ENCODE data around the gene FOXO4. TPM values are rescaled to one million over a fixed set of nuclear protein-coding genes. Genes with fewer than 3 reads are reported as not detected.
A peak's percentile ranks its signal among the peaks of the same experiment; 100 is the strongest.

The FOXO4 gene

DNA sequence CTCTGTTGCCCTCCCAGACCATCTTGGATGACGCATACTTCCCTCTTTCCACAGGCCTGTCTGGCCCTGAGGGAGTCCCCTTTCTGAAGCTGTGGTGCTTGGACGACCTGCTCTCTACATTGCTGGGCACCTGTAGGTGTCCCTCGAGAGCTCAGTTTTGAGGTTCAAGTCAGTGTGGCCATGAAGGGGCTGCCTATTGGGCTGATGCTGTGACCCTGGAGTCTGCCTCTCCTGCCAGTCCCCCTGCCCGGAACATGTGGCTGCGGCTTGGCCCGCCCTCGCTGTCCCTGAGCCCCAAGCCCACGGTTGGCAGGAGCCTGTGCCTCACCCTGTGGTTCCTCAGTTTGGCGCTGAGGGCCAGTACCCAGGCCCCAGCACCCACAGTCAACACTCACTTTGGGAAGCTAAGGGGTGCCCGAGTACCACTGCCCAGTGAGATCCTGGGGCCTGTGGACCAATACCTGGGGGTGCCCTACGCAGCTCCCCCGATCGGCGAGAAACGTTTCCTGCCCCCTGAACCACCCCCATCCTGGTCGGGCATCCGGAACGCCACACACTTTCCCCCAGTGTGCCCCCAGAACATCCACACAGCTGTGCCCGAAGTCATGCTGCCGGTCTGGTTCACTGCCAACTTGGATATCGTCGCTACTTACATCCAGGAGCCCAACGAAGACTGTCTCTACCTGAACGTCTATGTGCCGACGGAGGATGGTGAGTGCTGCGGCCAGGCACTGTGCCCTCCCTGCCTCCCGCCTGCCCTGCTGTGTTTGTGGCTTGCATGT is 52.0 kb downstream of the FOXO4 start:
- no peak overlapping the region for H4K5ac ChIP-seq (ENCODE audit: low read length)
- H3K4me3 ChIP-seq (ENCODE audit: low read length), result no peak overlapping the region
- DNase-seq, result peak; percentile 20
- H2AK5ac ChIP-seq (ENCODE audit: low read length), result no peak overlapping the region
- WGBS (ENCODE audit: extremely low coverage, insufficient coverage, low lambda C conversion rate), result no CpG with 5 or more reads among the region's 28 CpGs
- no peak overlapping the region for H3K4me2 ChIP-seq (ENCODE audit: low read length)
- H3K27ac ChIP-seq (ENCODE audit: low read depth, low read length), result no peak overlapping the region
- H3K79me1 ChIP-seq (ENCODE audit: low read length), result no peaks in the 10 kb centered on the region
- no peak overlapping the region for H3K56ac ChIP-seq (ENCODE audit: low read length)
- H3K18ac ChIP-seq (ENCODE audit: low read length), result no peak overlapping the region
- no peak overlapping the region for H2BK5ac ChIP-seq (ENCODE audit: low read length)
- no peak overlapping the region for H4K8ac ChIP-seq (ENCODE audit: low read depth, low read length)
- H3K27me3 ChIP-seq (ENCODE audit: insufficient read depth, low read length, poor library complexity), result no peaks in the 10 kb centered on the region
- H2BK120ac ChIP-seq (ENCODE audit: low read depth, low read length), result no peak overlapping the region
- no peak overlapping the region for H3K4ac ChIP-seq (ENCODE audit: low read depth, low read length)
- H3K4me1 ChIP-seq (ENCODE audit: control insufficient read depth, low read depth, low read length), result no peaks in the 10 kb centered on the region
- H3K23ac ChIP-seq (ENCODE audit: low read length), result no peak overlapping the region
- H2BK15ac ChIP-seq (replicated peaks; ENCODE audit: low read depth), result no peak overlapping the region
- no peaks in the 10 kb centered on the region for H3K36me3 ChIP-seq (ENCODE audit: control insufficient read depth, insufficient read depth, low read length)
- H3K79me2 ChIP-seq (ENCODE audit: control insufficient read depth, insufficient read depth, low read length), result no peaks in the 10 kb centered on the region
- no peak overlapping the region for H3K9ac ChIP-seq (ENCODE audit: low read length)

DNA sequence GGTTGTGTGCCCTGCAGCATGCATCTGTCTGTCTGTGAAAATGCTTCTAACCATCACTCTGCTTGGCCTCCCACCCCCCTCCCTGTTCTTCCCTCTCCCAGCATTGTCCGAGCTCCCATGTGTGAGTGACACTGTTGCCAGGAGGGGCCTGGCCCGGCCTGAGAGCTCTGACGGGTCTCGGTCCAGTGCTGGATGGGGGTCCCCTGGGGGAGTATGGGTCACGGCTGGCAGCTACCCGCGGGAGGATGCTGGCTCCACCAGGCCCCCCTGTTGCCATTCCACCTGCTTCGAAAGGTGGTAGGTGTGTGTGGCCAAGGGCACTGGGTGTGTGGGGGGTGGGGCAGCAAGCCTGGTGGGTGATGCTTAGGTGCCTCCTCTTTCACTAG is 52.6 kb downstream of the FOXO4 start:
- no peak overlapping the region for H3K27ac ChIP-seq (ENCODE audit: low read depth, low read length)
- H2BK5ac ChIP-seq (ENCODE audit: low read length), result no peak overlapping the region
- H3K4ac ChIP-seq (ENCODE audit: low read depth, low read length), result no peak overlapping the region
- no peaks in the 10 kb centered on the region for H3K36me3 ChIP-seq (ENCODE audit: control insufficient read depth, insufficient read depth, low read length)
- no peak overlapping the region for H3K23ac ChIP-seq (ENCODE audit: low read length)
- H3K9ac ChIP-seq (ENCODE audit: low read length), result no peak overlapping the region
- H4K8ac ChIP-seq (ENCODE audit: low read depth, low read length), result no peak overlapping the region
- H3K4me1 ChIP-seq (ENCODE audit: control insufficient read depth, low read depth, low read length), result no peaks in the 10 kb centered on the region
- H3K4me3 ChIP-seq (ENCODE audit: low read length), result no peak overlapping the region
- H3K79me1 ChIP-seq (ENCODE audit: low read length), result no peaks in the 10 kb centered on the region
- no peak overlapping the region for H3K4me2 ChIP-seq (ENCODE audit: low read length)
- no peak overlapping the region for H3K56ac ChIP-seq (ENCODE audit: low read length)
- no peak overlapping the region for H2BK120ac ChIP-seq (ENCODE audit: low read depth, low read length)
- no peaks in the 10 kb centered on the region for H3K79me2 ChIP-seq (ENCODE audit: control insufficient read depth, insufficient read depth, low read length)
- H3K27me3 ChIP-seq (ENCODE audit: insufficient read depth, low read length, poor library complexity), result no peaks in the 10 kb centered on the region
- H4K5ac ChIP-seq (ENCODE audit: low read length), result no peak overlapping the region
- no peak overlapping the region for H3K18ac ChIP-seq (ENCODE audit: low read length)
- no peak for DNase-seq
- WGBS (ENCODE audit: extremely low coverage, insufficient coverage, low lambda C conversion rate), result no CpG with 5 or more reads among the region's 8 CpGs
- no peak overlapping the region for H2BK15ac ChIP-seq (replicated peaks; ENCODE audit: low read depth)
- H2AK5ac ChIP-seq (ENCODE audit: low read length), result no peak overlapping the region

DNA sequence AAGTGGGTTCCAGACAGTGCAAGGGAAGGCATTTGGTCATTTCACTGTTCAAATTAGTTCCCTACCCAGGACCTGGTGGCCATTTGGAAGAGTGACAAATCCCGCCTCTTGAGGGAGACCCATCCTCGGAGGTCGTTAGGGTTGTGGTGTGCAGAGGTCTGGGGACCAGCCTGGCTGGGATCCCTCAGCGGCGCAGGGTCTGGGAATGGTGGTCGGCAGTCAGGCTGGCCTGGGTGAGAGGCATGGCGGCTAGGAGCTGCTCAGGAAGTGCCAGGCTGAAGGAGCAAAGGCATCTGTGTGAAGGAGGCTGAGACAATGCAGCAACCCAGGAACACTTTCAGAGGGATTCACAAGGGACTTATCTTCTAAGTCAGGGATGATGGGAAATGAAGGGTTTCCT is 55.7 kb downstream of the FOXO4 start:
- Histone ChIP-seq H3K4ac (ENCODE audit: low read depth, low read length) (no peak overlapping the region), H4K5ac (ENCODE audit: low read length) (no peak overlapping the region), H3K27me3 (ENCODE audit: insufficient read depth, low read length, poor library complexity) (no peaks in the 10 kb centered on the region), H3K79me2 (ENCODE audit: control insufficient read depth, insufficient read depth, low read length) (no peaks in the 10 kb centered on the region), H4K8ac (ENCODE audit: low read depth, low read length) (no peak overlapping the region), H3K4me1 (ENCODE audit: control insufficient read depth, low read depth, low read length) (no peaks in the 10 kb centered on the region), H2AK5ac (ENCODE audit: low read length) (no peak overlapping the region), H2BK120ac (ENCODE audit: low read depth, low read length) (no peak overlapping the region), H3K79me1 (ENCODE audit: low read length) (no peaks in the 10 kb centered on the region), H3K4me2 (ENCODE audit: low read length) (no peak overlapping the region), H3K4me3 (ENCODE audit: low read length) (no peak overlapping the region), H3K36me3 (ENCODE audit: control insufficient read depth, insufficient read depth, low read length) (no peaks in the 10 kb centered on the region), H3K18ac (ENCODE audit: low read length) (no peak overlapping the region), H2BK5ac (ENCODE audit: low read length) (no peak overlapping the region), H3K56ac (ENCODE audit: low read length) (no peak overlapping the region), H3K27ac (ENCODE audit: low read depth, low read length) (no peak overlapping the region), H3K9ac (ENCODE audit: low read length) (no peak overlapping the region), H3K23ac (ENCODE audit: low read length) (no peak overlapping the region), H2BK15ac (replicated peaks; ENCODE audit: low read depth) (no peak overlapping the region)
- DNase-seq, result no peak
- WGBS (ENCODE audit: extremely low coverage, insufficient coverage, low lambda C conversion rate), result no CpG with 5 or more reads among the region's 7 CpGs

Small RNAs within 50 kb of the gene (small RNA-seq; reads per million reads assigned to genes)
- gene CXorf65 (ENCODE audit: insufficient read depth), result not detected
